Measurements from ENCODE around the gene CLDN1. TPM values are rescaled to one million over a fixed set of nuclear protein-coding genes. Genes with fewer than 3 reads are reported as not detected.

CLDN1 gene
- total and polyA plus RNA-seq, 7 donors = 0.27 to 3.8 (median 0.46) TPM

DNA sequence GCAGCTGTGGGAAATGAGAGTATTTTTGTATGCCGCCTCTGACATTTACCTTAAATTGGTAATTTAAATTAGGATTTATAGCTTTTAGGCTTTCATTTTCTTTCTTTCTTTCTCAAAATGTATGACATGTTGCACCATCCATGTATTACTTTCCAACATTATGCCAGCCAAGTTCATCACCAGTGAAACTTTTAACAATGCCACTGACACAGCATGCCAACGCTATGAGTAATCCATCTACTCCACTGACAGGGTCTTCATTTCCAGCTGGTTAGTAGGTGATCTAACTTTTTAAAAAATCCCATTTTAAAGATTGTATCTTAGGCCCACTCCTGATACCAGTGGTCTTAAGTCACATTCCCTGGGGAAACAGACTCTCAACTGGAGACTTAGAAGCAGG is 43.9 kb upstream of the CLDN1 start:
- TF ChIP-seq POLR2AphosphoS5 (IDR thresholded peaks at IDR 0.05) (no peak), CTCF (IDR thresholded peaks at IDR 0.05) (no peak), EP300 (IDR thresholded peaks at IDR 0.05) (no peak), POLR2A (IDR thresholded peaks at IDR 0.05) (no peak)
- Histone ChIP-seq H3K27ac (no peak overlapping the region), H3K4me1 (no peaks in the 10 kb centered on the region), H3K27me3 (no peaks in the 10 kb centered on the region), H3K9me3 (no peaks in the 10 kb centered on the region), H3K36me3 (no peaks in the 10 kb centered on the region), H3K4me3 (no peak overlapping the region)
- DNase-seq = no peak
- intact Hi-C loops (cut with DNase I) = no loop called here
- WGBS, 2 donors = 74 to 82% methylated on average over 2 of the region's 2 CpGs

DNA sequence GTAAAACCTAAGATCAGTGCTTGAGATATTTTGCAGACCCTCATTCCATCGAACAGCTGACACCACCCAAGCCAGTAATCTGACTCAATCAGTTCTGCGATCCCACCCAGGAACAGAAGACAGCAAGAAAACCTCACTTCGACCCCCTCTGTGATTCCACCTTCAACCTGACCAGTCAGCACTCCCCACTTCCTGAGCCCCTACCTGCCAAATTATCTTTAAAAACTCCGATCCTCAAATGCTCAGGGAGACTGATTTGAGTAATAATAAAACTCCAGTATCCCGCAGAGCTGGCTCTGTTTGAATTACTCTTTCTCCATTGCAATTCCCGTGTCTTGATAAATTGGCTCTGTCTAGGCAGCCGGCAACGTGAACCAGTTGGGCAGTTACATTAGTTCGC is 40.0 kb upstream of the CLDN1 start:
- Histone ChIP-seq H3K36me3 (no peaks in the 10 kb centered on the region), H3K27me3 (no peaks in the 10 kb centered on the region), H3K27ac (no peak overlapping the region), H3K4me3 (no peak overlapping the region), H3K9me3 (no peaks in the 10 kb centered on the region), H3K4me1 (no peaks in the 10 kb centered on the region)
- no peak for DNase-seq
- intact Hi-C loops (cut with DNase I) = no loop called here
- WGBS, 2 donors = 88 to 94% methylated on average over 9 of the region's 9 CpGs
- TF ChIP-seq EP300 (IDR thresholded peaks at IDR 0.05) (no peak), POLR2AphosphoS5 (IDR thresholded peaks at IDR 0.05) (no peak), POLR2A (IDR thresholded peaks at IDR 0.05) (no peak), CTCF (IDR thresholded peaks at IDR 0.05) (no peak)

DNA sequence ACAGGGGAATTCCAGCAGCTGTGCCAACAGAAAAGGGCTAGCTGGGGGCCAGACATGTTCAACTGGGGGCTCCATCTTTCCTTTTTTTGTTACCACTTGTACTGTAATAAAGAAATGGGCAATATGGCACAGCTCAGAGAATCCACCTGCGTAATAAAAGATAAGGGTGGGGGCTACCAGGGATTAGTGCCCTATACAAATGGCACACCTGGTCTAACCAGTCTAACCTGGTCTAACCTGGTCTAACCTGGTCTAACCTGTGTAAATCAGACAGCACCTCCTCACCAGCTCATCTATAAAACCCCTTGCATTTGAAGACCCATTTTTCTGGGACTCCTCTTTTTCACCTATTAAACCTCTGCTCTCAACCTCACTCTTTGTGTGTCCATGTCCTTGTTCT is 39.5 kb upstream of the CLDN1 start:
- no peak for DNase-seq
- H3K9me3 ChIP-seq = no peaks in the 10 kb centered on the region
- H3K36me3 ChIP-seq = no peaks in the 10 kb centered on the region
- TF ChIP-seq POLR2A (IDR thresholded peaks at IDR 0.05) = no peak
- 32 to 77% methylated on average over 1 of the region's 1 CpG for WGBS, 2 donors
- no peak overlapping the region for H3K4me3 ChIP-seq
- no peak overlapping the region for H3K27ac ChIP-seq
- no peaks in the 10 kb centered on the region for H3K27me3 ChIP-seq
- H3K4me1 ChIP-seq = no peaks in the 10 kb centered on the region
- intact Hi-C loops (cut with DNase I) = no loop called here

- TF ChIP-seq POLR2AphosphoS5 (IDR thresholded peaks at IDR 0.05) = no peak
- TF ChIP-seq CTCF (IDR thresholded peaks at IDR 0.05) = no peak
- TF ChIP-seq EP300 (IDR thresholded peaks at IDR 0.05) = no peak
- TF ChIP-seq POLR2A (IDR thresholded peaks at IDR 0.05) = no peak
- Histone ChIP-seq H3K27me3 (no peaks in the 10 kb centered on the region), H3K36me3 (no peaks in the 10 kb centered on the region), H3K4me1 (no peaks in the 10 kb centered on the region), H3K27ac (no peak overlapping the region), H3K4me3 (no peak overlapping the region), H3K9me3 (no peaks in the 10 kb centered on the region)
- intact Hi-C loops (cut with DNase I) = no loop called here
- 87 to 93% methylated on average over 2 of the region's 2 CpGs for WGBS, 2 donors
- DNase-seq = no peak
Measured at GRCh38 chr3:190360228-190360627, 38.0 kb upstream of the CLDN1 start.

DNA sequence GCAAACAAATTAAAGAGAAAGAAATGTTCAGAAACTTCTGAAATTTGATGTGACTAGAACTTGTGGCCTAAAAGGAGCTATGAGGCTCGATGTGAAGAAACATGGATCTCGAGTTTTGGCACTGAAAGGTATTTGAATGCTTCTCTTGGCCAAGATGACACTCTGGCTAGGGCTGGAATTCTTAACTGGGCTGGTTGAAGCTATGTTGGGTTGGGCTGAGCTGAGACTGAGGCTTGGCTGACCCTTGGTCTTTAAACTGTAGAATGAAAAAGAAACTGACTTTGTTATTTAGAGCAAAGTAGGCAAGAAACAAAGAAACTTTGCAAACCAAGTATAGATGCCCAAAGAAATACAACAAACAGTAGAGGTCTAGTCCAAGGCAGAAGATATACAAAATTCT is 37.6 kb upstream of the CLDN1 start:
- Histone ChIP-seq H3K27me3 (no peaks in the 10 kb centered on the region), H3K4me3 (no peak overlapping the region), H3K4me1 (no peaks in the 10 kb centered on the region), H3K36me3 (no peaks in the 10 kb centered on the region), H3K27ac (no peak overlapping the region), H3K9me3 (no peaks in the 10 kb centered on the region)
- TF ChIP-seq EP300 (IDR thresholded peaks at IDR 0.05) = no peak
- no peak for TF ChIP-seq POLR2AphosphoS5 (IDR thresholded peaks at IDR 0.05)
- TF ChIP-seq POLR2A (IDR thresholded peaks at IDR 0.05) = no peak
- TF ChIP-seq CTCF (IDR thresholded peaks at IDR 0.05) = no peak
- intact Hi-C loops (cut with DNase I) = no loop called here
- WGBS, 2 donors = 75 to 80% methylated on average over 2 of the region's 2 CpGs
- DNase-seq = no peak
